RWPE2 (cell line): Measurements from ENCODE around the gene GDF11.

ENCODE experiments used
- ATAC-seq: fragments of 200-7000 bp; cut with Tn5 transposase; 3 replicates; pipeline ENCODE4 v1.9.1; 2021; ENCODE audit warnings: low read depth
- DNase-seq: peaks from one replicate; pipeline ENCODE4 v3.0.0-alpha.2; 2020; ENCODE audit warnings: low spot score
- H3K27ac ChIP-seq: fragments of 450-650 bp; 2 replicates; pipeline ENCODE4 v1.5.1; 2017; ENCODE audit warnings: mild to moderate bottlenecking; ENCODE audit not compliant: poor library complexity, severe bottlenecking
- H3K27me3 ChIP-seq: fragments of 250-450 bp; sonication (Bioruptor Pico); 2 replicates; pipeline ENCODE4 v1.5.1; 2021; ENCODE audit warnings: mild to moderate bottlenecking, moderate library complexity; ENCODE audit not compliant: insufficient read depth, poor library complexity, severe bottlenecking
- H3K36me3 ChIP-seq: fragments of 250-450 bp; sonication (Bioruptor Pico); 2 replicates; pipeline ENCODE4 v1.5.1; 2020; ENCODE audit warnings: low read depth, mild to moderate bottlenecking, moderate library complexity
- H3K4me1 ChIP-seq: fragments of 250-450 bp; sonication (Bioruptor Pico); 2 replicates; pipeline ENCODE4 v1.5.1; 2021; ENCODE audit warnings: mild to moderate bottlenecking, moderate library complexity; ENCODE audit not compliant: insufficient read depth, poor library complexity, severe bottlenecking
- H3K4me3 ChIP-seq: fragments of 250-450 bp; sonication (Bioruptor Pico); 2 replicates; pipeline ENCODE4 v1.5.1; 2021; ENCODE audit warnings: mild to moderate bottlenecking, moderate library complexity; ENCODE audit not compliant: severe bottlenecking
- H3K9me3 ChIP-seq: fragments of 250-450 bp; sonication (Bioruptor Pico); 2 replicates; pipeline ENCODE4 v1.5.1; 2021; ENCODE audit warnings: mild to moderate bottlenecking, moderate library complexity; ENCODE audit not compliant: severe bottlenecking
- TF ChIP-seq, protein P1 (sequence below): fragments of 450-650 bp; IDR thresholded peaks from one replicate; pipeline ENCODE4 v1.5.1; 2017; ENCODE audit warnings: mild to moderate bottlenecking, moderate library complexity; ENCODE audit not compliant: poor library complexity, severe bottlenecking

The GDF11 gene

DNA sequence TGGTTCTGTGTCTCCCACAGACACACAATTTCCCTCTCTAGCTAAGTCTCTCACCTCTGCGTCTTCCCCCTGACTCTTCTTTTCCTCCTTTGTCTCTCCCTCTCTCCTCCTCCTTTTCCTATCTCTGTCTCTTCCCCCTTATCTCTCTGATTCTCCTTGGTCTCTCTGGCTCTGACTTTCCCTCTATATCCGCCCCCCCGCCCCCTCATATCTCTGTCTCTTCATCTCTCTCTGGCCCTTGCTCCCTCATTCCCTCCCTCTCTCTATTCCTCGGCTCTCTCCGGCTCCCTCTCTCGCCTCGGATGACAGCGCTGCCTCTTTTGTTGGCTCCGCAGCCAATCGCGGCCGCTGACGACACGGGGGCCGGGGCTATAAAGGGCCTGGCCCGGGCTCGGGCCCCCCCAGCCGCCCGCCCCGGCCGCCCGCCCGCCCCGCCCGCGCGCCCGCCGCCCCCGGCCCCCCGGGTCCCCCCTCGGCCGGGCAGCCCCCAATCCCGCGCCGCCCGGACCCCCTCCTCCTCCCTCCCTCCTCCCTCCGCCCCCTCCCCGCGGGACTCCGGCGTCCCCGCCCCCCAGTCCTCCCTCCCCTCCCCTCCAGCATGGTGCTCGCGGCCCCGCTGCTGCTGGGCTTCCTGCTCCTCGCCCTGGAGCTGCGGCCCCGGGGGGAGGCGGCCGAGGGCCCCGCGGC, at the start of gene GDF11:
Gene GDF11, plus strand, starts transcription at position 404 of the 687 bp plus-strand sequence. Its CDS starts 195 bp downstream, at position 599.
- Histone ChIP-seq H3K4me3 (peak within 1 kb of the TSS; percentile 40), H3K9me3 (no peaks in the 10 kb centered on the region), H3K4me1 (peaks cover 3% of the 10 kb centered on the region), H3K36me3 (peaks cover 4% of the 10 kb centered on the region; the same call in 1 of the 2 replicates), H3K27me3 (no peaks in the 10 kb centered on the region), H3K27ac (peak within 1 kb of the TSS; percentile 30)
- ATAC-seq (peak; percentile 51), DNase-seq (no peak)
- TF ChIP-seq, protein P1, sequence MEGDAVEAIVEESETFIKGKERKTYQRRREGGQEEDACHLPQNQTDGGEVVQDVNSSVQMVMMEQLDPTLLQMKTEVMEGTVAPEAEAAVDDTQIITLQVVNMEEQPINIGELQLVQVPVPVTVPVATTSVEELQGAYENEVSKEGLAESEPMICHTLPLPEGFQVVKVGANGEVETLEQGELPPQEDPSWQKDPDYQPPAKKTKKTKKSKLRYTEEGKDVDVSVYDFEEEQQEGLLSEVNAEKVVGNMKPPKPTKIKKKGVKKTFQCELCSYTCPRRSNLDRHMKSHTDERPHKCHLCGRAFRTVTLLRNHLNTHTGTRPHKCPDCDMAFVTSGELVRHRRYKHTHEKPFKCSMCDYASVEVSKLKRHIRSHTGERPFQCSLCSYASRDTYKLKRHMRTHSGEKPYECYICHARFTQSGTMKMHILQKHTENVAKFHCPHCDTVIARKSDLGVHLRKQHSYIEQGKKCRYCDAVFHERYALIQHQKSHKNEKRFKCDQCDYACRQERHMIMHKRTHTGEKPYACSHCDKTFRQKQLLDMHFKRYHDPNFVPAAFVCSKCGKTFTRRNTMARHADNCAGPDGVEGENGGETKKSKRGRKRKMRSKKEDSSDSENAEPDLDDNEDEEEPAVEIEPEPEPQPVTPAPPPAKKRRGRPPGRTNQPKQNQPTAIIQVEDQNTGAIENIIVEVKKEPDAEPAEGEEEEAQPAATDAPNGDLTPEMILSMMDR = no peak

DNA sequence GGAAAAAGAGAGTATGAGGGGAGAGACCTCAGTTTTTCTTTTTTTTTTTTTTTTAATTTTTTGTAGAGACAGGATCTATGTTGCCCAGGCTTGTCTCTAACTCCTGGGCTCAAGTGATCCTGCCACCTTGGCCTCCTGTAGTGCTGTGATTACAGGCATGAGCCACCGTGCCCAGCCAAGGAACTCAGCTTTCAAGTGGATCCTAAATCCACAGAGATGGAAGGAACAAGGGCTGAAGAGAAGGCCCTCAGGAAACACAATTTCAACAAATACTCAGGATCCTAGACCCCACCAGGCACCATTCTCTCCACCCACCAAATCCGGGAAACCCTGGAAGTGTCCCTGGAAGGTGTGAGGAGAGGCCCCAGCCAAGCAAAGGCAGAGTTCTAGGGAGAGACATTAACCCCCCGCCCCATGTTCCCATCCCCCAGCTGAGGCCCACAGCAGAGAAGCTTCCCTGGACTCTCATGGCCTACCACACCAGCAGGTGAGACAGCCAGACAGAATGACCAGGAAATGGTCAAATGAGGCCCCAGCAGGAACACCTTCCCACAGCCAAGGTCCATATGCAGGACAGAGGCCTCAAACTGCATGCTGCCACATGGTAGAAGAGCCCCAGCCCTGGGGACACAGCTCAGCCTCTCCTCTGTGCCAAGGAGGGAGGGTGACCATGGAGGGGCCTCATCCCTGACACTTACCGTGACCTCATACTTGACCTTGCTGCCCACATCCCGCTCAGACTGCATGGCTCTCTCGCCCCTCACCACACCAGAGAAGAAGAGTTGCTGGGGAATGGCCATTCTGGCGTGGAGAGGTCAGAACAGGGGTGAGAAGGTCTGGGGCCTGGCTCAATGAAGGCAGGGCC, 49.4 kb upstream of the GDF11 start:
- no peaks in the 10 kb centered on the region for H3K36me3 ChIP-seq
- TF ChIP-seq, protein P1 = no peak

DNA sequence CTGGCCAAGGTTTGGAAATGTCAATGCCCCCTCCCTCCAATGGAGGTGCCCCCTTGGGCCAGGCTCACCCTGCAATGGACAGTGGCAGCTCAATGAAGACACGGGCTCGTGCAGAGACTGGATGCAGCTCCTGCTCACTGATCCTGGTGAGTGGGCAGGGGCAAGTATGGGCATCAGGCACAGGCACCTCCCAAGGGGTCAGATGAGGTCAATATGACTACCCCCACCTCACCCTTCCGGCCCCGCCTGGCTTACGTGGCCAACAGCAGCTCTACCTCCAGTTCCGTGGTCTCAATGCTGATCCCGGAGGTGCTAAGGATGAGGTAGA, 48.8 kb upstream of the GDF11 start:
- DNase-seq (no peak), ATAC-seq (no peak)
- Histone ChIP-seq H3K27me3 (no peaks in the 10 kb centered on the region), H3K27ac (no peak overlapping the region), H3K9me3 (no peaks in the 10 kb centered on the region), H3K4me1 (no peaks in the 10 kb centered on the region), H3K36me3 (no peaks in the 10 kb centered on the region), H3K4me3 (no peak overlapping the region)
- TF ChIP-seq, protein P1 = no peak

More for the DNA sequence above, 49.4 kb upstream of the GDF11 start:
- H3K27me3 ChIP-seq = no peaks in the 10 kb centered on the region
- no peak overlapping the region for H3K4me3 ChIP-seq
- no peak for ATAC-seq
- no peaks in the 10 kb centered on the region for H3K4me1 ChIP-seq
- H3K9me3 ChIP-seq = no peaks in the 10 kb centered on the region
- no peak for DNase-seq
- H3K27ac ChIP-seq = no peak overlapping the region

DNA sequence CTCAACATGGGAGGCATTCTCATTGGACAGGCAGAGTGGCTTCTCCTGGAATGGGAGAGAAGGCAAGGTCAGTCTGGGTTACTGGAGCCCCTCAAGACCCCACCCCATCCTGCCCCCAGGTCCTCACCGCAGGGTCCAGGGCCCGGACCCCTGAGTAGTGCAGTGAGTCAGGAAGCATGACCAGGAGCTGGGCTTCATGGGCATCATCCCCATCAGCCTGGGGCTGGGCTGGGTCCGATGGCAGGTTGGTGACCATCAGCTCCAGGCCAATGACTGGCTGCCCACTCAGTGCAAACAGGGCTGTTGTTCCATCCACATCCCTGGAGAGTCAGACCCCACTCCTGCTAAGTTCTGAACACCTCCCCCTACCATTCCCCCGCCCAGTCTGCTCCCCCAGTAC, 48.3 kb upstream of the GDF11 start:
- Histone ChIP-seq H3K27ac (no peak overlapping the region), H3K4me3 (no peak overlapping the region), H3K36me3 (no peaks in the 10 kb centered on the region), H3K9me3 (no peaks in the 10 kb centered on the region), H3K4me1 (no peaks in the 10 kb centered on the region), H3K27me3 (no peaks in the 10 kb centered on the region)
- DNase-seq (no peak), ATAC-seq (no peak)
- TF ChIP-seq, protein P1 = no peak
